Thymus (tissue), 2 donors: ENCODE results near the gene ALKBH6. TPM values are rescaled to one million over a fixed set of nuclear protein-coding genes. Genes with fewer than 3 reads are reported as not detected.

ENCODE experiments used
- polyA plus RNA-seq: library from polyadenylated mRNA; stranded (reverse); fragments of 200-250 nt; gene quantifications from one replicate; pipeline ENCODE4 v1.2.3, GENCODE V29; 2013
- total RNA-seq: library from RNA; stranded (reverse); fragments of 120-200 nt; gene quantifications from one replicate; pipeline ENCODE4 v1.2.4, GENCODE V29; 2013
- donor health status: healthy.

Gene ALKBH6
- total and polyA plus RNA-seq, 2 donors = 14.1 to 33.9 TPM

Other genes starting within 250 kb of the ALKBH6 start
- 1.5 TPM for gene ARHGAP33, start 238.6 kb downstream of the ALKBH6 start, total RNA-seq
- gene ARHGAP33, start 238.6 kb downstream of the ALKBH6 start, polyA plus RNA-seq = 18.6 TPM
- 0.19 TPM for gene PRODH2, start 201.4 kb downstream of the ALKBH6 start, total RNA-seq
- 0.23 TPM for gene PRODH2, start 201.4 kb downstream of the ALKBH6 start, polyA plus RNA-seq
- gene NPHS1, start 161.7 kb downstream of the ALKBH6 start, total RNA-seq = 2.4 TPM
- gene NPHS1, start 161.7 kb downstream of the ALKBH6 start, polyA plus RNA-seq = 0.34 TPM
- 2.2 TPM for gene KIRREL2, start 157.3 kb downstream of the ALKBH6 start, total RNA-seq
- gene KIRREL2, start 157.3 kb downstream of the ALKBH6 start, polyA plus RNA-seq = 0.75 TPM
- 2.5 TPM for gene APLP1, start 145.6 kb downstream of the ALKBH6 start, total RNA-seq
- 3.3 TPM for gene APLP1, start 145.6 kb downstream of the ALKBH6 start, polyA plus RNA-seq
- gene NFKBID, start 113.7 kb downstream of the ALKBH6 start, total RNA-seq = 12.0 TPM
- 29.8 TPM for gene NFKBID, start 113.7 kb downstream of the ALKBH6 start, polyA plus RNA-seq
- gene HCST, start 111.7 kb downstream of the ALKBH6 start, total RNA-seq = 50.7 TPM
- 158 TPM for gene HCST, start 111.7 kb downstream of the ALKBH6 start, polyA plus RNA-seq
- gene TYROBP, start 105.9 kb downstream of the ALKBH6 start, total RNA-seq = 52.6 TPM
- 162 TPM for gene TYROBP, start 105.9 kb downstream of the ALKBH6 start, polyA plus RNA-seq
- 0.47 TPM for gene LRFN3, start 77.8 kb downstream of the ALKBH6 start, total RNA-seq
- 1.6 TPM for gene LRFN3, start 77.8 kb downstream of the ALKBH6 start, polyA plus RNA-seq
- gene SDHAF1, start 19.0 kb downstream of the ALKBH6 start, total RNA-seq = 28.8 TPM
- 27.2 TPM for gene SDHAF1, start 19.0 kb downstream of the ALKBH6 start, polyA plus RNA-seq
- 3.1 TPM for gene SYNE4, start 5.4 kb downstream of the ALKBH6 start, total RNA-seq
- 5.8 TPM for gene SYNE4, start 5.4 kb downstream of the ALKBH6 start, polyA plus RNA-seq
- gene CLIP3, start 18.7 kb upstream of the ALKBH6 start, total RNA-seq = 3.6 TPM
- 6.7 TPM for gene CLIP3, start 18.7 kb upstream of the ALKBH6 start, polyA plus RNA-seq
- 5.4 TPM for gene THAP8, start 40.1 kb upstream of the ALKBH6 start, total RNA-seq
- 5.7 TPM for gene THAP8, start 40.1 kb upstream of the ALKBH6 start, polyA plus RNA-seq
- 4.6 TPM for gene WDR62, start 40.7 kb upstream of the ALKBH6 start, total RNA-seq
- gene WDR62, start 40.7 kb upstream of the ALKBH6 start, polyA plus RNA-seq = 2.4 TPM
- gene OVOL3, start 96.9 kb upstream of the ALKBH6 start, total RNA-seq = not detected
- 0.11 TPM for gene OVOL3, start 96.9 kb upstream of the ALKBH6 start, polyA plus RNA-seq
- gene POLR2I, start 100.7 kb upstream of the ALKBH6 start, total RNA-seq = 81.7 TPM
- 58.2 TPM for gene POLR2I, start 100.7 kb upstream of the ALKBH6 start, polyA plus RNA-seq
- gene TBCB, start 101.3 kb upstream of the ALKBH6 start, total RNA-seq = 186 TPM
- gene TBCB, start 101.3 kb upstream of the ALKBH6 start, polyA plus RNA-seq = 159 TPM
- 254 TPM for gene CAPNS1, start 125.9 kb upstream of the ALKBH6 start, total RNA-seq
- 380 TPM for gene CAPNS1, start 125.9 kb upstream of the ALKBH6 start, polyA plus RNA-seq
- gene COX7A1, start 138.2 kb upstream of the ALKBH6 start, total RNA-seq = 45.0 TPM
- 40.4 TPM for gene COX7A1, start 138.2 kb upstream of the ALKBH6 start, polyA plus RNA-seq
- gene ZNF565, start 200.5 kb upstream of the ALKBH6 start, total RNA-seq = 3.1 TPM
- gene ZNF565, start 200.5 kb upstream of the ALKBH6 start, polyA plus RNA-seq = 3.0 TPM
- gene ZNF146, start 200.9 kb upstream of the ALKBH6 start, total RNA-seq = 74.7 TPM
- gene ZNF146, start 200.9 kb upstream of the ALKBH6 start, polyA plus RNA-seq = 41.4 TPM